22Rv1 (cell line): ENCODE data around the gene PPP2R5C.

ENCODE experiments used
- H3K27ac ChIP-seq: fragments of 450-650 bp; 2 replicates; pipeline ENCODE4 v1.5.1; 2017
- ZFX ChIP-seq: fragments of 450-650 bp; IDR thresholded peaks from 2 replicates; pipeline ENCODE4 v1.6.1; 2017; ENCODE audit warnings: antibody characterized with exemption, borderline replicate concordance
- TF ChIP-seq, protein P1 (sequence below): fragments of 450-650 bp; IDR thresholded peaks from 2 replicates; pipeline ENCODE4 v1.5.1; 2017; ENCODE audit warnings: mild to moderate bottlenecking

PPP2R5C gene

DNA sequence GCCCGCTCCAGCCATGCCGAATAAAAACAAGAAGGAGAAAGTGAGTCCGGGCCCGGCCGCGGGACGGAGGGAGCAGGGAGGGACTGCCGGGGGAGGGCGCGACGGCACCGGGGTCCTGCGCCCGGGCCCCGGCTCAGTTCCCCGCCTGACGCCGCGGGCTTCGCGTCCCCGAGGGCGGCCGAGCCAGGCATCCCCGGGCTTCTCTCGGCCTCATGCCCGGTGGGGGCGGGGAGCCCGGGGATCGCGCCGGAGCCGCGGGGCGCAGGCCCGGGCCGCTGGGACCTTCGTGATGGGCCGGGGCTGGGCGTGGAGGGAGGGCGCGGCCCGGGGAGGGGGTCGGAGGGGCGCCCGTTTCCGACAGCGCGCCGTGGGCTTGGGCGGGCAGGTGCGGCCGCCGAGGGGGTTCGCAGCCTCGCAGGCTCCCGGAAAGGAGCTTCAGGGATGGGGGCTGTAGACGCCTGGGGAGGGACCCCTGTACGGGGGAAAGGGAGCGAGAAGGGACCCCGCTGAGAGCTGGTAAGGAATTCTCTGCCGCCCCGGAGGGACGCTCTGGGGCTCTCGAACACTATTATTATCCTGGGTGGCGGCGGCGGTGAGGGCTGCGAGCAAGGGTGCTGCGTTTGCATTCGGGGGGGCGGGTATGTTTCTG is 496 bp downstream of the PPP2R5C start:
- no peak overlapping the region for H3K27ac ChIP-seq
- TF ChIP-seq ZFX: no peak
- TF ChIP-seq, protein P1, sequence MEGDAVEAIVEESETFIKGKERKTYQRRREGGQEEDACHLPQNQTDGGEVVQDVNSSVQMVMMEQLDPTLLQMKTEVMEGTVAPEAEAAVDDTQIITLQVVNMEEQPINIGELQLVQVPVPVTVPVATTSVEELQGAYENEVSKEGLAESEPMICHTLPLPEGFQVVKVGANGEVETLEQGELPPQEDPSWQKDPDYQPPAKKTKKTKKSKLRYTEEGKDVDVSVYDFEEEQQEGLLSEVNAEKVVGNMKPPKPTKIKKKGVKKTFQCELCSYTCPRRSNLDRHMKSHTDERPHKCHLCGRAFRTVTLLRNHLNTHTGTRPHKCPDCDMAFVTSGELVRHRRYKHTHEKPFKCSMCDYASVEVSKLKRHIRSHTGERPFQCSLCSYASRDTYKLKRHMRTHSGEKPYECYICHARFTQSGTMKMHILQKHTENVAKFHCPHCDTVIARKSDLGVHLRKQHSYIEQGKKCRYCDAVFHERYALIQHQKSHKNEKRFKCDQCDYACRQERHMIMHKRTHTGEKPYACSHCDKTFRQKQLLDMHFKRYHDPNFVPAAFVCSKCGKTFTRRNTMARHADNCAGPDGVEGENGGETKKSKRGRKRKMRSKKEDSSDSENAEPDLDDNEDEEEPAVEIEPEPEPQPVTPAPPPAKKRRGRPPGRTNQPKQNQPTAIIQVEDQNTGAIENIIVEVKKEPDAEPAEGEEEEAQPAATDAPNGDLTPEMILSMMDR: no peak

DNA sequence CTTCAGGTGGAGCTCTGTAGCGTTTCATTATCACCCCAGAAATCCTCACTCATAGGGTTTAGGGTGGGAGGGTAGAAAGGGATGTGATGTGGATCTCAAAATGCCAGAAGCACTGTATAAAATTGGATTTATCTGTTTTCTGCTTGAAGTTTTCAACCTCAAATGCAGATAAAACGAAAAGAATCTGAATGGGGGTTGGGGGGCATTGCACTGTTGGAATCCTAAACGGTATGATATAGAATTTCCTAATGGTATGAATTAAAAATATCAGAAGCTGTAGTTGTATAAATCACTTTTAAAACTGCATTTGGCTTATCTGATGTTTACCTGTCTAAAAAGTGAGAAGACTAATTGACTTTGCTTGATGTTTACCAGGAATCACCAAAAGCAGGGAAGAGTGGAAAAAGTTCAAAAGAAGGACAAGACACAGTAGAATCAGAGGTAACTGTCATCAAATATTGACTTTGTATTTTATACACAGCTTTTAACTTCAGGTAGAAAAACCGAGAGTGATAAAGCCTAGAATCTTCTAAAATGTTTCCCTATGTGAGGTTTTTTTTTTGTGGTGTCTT is 1.1 kb downstream of the PPP2R5C start:
- no peak for TF ChIP-seq ZFX
- TF ChIP-seq, protein P1: no peak
- no peak overlapping the region for H3K27ac ChIP-seq

DNA sequence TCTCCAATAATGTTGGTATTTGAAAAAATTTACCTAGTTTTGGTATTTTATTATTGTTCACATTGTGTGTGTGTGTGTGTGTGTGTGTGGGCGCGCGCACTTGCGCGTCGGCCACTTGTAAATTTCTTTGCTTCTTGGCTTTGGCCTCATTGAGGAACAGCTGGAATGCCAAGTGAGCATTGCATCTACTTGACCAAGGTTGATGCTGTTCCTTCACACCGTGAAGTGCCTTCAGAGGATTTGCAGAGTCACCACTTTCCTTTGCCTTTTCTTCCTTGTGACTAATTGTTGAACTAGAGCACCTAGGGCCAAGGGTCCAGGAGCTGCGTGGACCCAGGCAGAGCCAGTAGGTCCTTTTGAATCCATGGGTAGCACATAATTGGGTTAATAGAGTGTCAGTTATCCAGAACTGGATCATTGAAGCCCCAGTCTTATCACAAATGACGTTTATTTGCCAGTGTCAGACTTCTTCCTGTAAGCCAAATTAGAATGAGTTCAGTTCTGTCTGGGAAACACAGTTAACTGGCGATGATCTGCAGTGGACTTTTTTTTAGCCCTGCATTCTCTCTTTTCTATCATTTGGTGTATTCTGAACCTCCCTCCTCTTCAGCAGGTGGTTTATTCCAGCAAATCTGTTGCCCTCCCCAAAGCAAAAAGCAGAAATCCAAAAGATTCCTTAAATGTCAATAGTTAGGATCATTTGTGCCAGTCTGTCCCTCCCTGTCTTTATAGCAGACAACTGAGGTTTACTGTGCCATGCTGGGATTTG is 2.6 kb downstream of the PPP2R5C start:
- TF ChIP-seq, protein P1: no peak
- TF ChIP-seq ZFX: no peak
- no peak overlapping the region for H3K27ac ChIP-seq

DNA sequence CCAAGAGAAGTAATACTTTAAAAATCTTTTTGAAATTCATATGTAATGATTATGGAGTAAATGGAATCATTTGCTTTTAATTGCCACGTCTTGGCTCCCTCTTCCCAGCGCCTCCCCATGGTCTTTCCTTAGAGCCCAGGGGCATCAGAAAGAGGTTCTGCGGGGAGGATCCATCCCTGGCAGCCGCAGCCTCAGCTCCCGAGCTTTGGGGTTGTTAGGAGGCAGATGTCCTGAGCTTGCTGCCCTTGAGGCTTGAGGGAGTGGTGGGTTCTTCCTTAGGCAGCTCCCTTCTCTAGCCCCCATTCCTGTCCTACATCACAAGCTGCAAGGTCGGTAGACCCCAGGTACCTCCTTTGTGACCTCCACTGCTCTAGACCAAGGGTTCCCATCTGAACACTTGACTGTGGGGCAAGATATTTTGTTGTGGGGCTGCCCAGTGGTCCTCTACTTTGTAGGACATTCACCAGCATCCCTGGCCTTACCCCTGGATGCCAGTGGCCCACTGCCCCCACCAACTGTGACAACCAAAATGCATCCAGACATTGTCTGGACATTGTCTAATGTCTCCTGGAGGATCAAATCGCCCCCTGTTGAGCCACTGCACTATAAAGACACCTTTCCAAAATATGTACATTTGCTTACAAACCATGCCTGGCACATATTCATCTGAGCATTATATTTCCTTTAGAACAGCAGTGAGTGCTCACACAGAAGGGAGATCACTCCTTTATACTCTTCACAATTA is 6.3 kb downstream of the PPP2R5C start:
- no peak for TF ChIP-seq ZFX
- TF ChIP-seq, protein P1: no peak
- H3K27ac ChIP-seq: no peak overlapping the region

DNA sequence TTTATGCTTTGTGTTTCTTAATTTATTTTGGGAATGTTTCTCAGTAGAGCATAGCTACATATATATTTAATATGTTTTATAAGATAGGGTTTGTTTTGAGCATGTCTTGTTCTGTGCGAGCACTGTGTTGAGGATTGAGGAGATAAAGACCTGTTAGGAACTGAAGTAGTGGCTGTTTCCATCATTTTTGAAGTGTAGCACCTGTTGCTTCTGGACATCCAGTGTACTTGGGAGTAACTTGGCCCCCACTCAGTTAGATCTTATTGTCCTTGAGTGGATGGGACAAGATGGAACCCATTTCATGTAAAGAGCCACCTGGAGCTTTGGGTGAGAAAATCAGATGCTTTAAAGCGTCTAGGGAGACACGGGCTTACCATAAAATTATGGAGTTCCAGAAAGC is 8.7 kb downstream of the PPP2R5C start:
- no peak overlapping the region for H3K27ac ChIP-seq
- TF ChIP-seq, protein P1: no peak
- no peak for TF ChIP-seq ZFX

DNA sequence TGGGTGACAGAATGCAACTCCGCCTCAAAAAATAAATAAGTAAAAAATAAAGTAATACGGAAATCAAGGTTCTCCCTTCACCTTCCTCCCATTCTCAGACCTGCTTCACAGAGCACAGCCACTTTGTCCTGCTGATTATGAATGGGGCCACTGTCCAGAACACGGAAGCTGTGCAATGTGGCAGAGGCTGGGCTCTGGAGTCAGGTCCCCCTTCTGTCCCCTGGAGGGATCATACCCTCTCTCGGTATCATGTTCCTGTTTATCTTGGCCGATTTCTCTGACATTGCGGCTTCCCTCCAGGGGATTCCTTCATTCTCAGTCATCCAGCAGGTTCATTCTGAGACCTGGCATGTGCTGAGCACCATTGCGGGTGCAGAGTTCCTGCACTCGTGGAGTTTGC is 11.3 kb downstream of the PPP2R5C start:
- no peak overlapping the region for H3K27ac ChIP-seq
- TF ChIP-seq, protein P1: no peak
- no peak for TF ChIP-seq ZFX

DNA sequence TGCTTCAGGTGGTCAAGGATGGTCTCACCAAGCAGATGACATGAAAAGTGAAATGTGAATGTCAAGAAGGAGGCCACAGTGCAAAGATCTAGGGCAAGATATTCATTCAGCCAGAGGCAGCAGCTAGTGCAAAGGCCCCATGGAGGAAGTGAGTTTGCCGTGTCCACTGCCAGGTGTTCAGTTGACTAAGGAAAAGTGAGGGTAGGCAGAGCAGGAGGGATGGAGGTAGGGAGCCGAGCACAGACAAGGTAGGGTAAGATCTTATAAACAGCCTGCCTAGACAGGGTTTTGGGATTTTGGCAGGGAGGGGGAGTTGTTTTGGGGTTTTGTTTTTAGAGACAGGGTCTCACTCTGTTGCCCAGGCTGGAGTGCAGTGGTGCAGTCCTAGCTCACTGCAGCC is 11.9 kb downstream of the PPP2R5C start:
- H3K27ac ChIP-seq: no peak overlapping the region

More for the DNA sequence above, 11.9 kb downstream of the PPP2R5C start:
- TF ChIP-seq, protein P1: no peak
- TF ChIP-seq ZFX: no peak
